ENCODE results near the gene ZACN.

The ZACN gene

GRCh38 chr17:76104140-76104895, 25.3 kb downstream of the ZACN start:
- no peak for DNase-seq

GRCh38 chr17:76104896-76105231, 25.9 kb downstream of the ZACN start:
- no peak for DNase-seq

GRCh38 chr17:76106703-76107102, 27.7 kb downstream of the ZACN start:
- DNase-seq, result no peak

- DNase-seq, result no peak
Observed at GRCh38 chr17:76107509-76107908, 28.5 kb downstream of the ZACN start.

- DNase-seq, result no peak
Observed at GRCh38 chr17:76111956-76112355, 33.0 kb downstream of the ZACN start.

GRCh38 chr17:76115138-76115754, 36.3 kb downstream of the ZACN start:
- DNase-seq, result no peak

GRCh38 chr17:76119409-76120371, 40.7 kb downstream of the ZACN start:
- no peak for DNase-seq

- DNase-seq, result no peak
Observed at GRCh38 chr17:76120658-76121008, 41.7 kb downstream of the ZACN start.

- DNase-seq, result no peak
Observed at GRCh38 chr17:76121932-76122430, 43.0 kb downstream of the ZACN start.

GRCh38 chr17:76122431-76123190, 43.6 kb downstream of the ZACN start:
- DNase-seq, result no peak

- DNase-seq, result no peak
Observed at GRCh38 chr17:76123191-76123499, 44.2 kb downstream of the ZACN start.

- no peak for DNase-seq
Observed at GRCh38 chr17:76123749-76124581, 45.0 kb downstream of the ZACN start.

GRCh38 chr17:76124582-76125390, 45.8 kb downstream of the ZACN start:
- DNase-seq, result no peak

- no peak for DNase-seq
Observed at GRCh38 chr17:76125391-76125675, 46.4 kb downstream of the ZACN start.

- no peak for DNase-seq
Observed at GRCh38 chr17:76125922-76126321, 46.9 kb downstream of the ZACN start.

- DNase-seq, result no peak
Observed at GRCh38 chr17:76130473-76130872, 51.5 kb downstream of the ZACN start.

GRCh38 chr17:76131051-76131691, 52.2 kb downstream of the ZACN start:
- no peak for DNase-seq

GRCh38 chr17:76131692-76132573, 53.0 kb downstream of the ZACN start:
- no peak for DNase-seq

Measured in activated T-cell treated with anti-CD3 and anti-CD28 coated beads, Interleukin-2, amount 50 U/mL, for 1 hour (primary cell).